Measurements from ENCODE around the gene MAGI1.

DNA sequence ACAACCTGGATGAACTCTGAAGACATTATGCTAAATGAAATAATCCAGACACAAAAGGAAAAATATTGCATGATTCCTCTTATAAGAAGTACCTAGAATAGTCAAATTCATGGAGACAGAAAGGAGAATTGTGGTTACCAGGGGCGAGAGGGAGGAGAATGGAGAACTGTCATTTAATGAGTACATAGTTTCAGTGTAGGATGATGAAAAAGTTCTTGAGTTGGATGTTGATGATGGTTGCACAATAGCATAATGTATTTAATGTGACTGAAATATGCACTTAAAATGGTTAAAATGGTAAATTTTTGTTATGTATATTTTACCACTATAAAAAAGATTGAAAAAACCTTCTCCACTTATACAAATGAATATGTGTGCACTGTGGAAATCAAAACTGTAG lies 469.6 kb downstream of the MAGI1 start:
- TF ChIP-seq, protein P1, sequence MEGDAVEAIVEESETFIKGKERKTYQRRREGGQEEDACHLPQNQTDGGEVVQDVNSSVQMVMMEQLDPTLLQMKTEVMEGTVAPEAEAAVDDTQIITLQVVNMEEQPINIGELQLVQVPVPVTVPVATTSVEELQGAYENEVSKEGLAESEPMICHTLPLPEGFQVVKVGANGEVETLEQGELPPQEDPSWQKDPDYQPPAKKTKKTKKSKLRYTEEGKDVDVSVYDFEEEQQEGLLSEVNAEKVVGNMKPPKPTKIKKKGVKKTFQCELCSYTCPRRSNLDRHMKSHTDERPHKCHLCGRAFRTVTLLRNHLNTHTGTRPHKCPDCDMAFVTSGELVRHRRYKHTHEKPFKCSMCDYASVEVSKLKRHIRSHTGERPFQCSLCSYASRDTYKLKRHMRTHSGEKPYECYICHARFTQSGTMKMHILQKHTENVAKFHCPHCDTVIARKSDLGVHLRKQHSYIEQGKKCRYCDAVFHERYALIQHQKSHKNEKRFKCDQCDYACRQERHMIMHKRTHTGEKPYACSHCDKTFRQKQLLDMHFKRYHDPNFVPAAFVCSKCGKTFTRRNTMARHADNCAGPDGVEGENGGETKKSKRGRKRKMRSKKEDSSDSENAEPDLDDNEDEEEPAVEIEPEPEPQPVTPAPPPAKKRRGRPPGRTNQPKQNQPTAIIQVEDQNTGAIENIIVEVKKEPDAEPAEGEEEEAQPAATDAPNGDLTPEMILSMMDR (IDR thresholded peaks at IDR 0.05 in 8 of 11, conservative IDR thresholded peaks at IDR 0.05 in 3 of 11), result no peak
- no peak for TF ChIP-seq POLR2A (IDR thresholded peaks at IDR 0.05)
